HG03108 (cell line): ENCODE data around the gene ATP5ME.
A peak's percentile ranks its signal among the peaks of the same experiment; 100 is the strongest.
"Not testable (repeated sequence)": the region's sequence is repeated elsewhere in the genome, so short reads cannot be mapped to it uniquely, and the experiment has no call there.

Source experiments
- ATAC-seq: cut with Tn5 transposase; IDR thresholded peaks from one replicate; pipeline ENCODE4 v1.9.1; 2021; ENCODE audit warnings: moderate library complexity; ENCODE audit not compliant: unreplicated experiment

ATP5ME gene

GRCh38 chr4:705278-706082, 31.4 kb upstream of the ATP5ME start, which contains the start of gene PCGF3:
Gene PCGF3 (plus strand): TSS chr4:705832. CDS start chr4:733681, 27,849 bp downstream.
- peak; percentile 93 for ATAC-seq

DNA sequence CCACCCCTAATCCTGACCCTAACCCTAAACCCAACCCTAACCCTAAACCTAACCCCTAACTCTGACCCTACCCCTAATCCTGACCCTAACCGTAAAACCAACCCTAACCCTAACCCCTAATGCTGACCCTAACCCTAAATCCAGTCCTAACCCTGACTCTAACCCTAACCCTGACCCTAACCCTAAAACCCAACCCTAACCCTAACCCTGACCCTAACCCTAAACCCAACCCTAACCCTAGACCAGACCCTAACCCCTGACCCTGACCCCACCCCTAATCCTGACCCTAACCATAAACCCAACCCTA, 30.8 kb upstream of the ATP5ME start:
- ATAC-seq = no peak

DNA sequence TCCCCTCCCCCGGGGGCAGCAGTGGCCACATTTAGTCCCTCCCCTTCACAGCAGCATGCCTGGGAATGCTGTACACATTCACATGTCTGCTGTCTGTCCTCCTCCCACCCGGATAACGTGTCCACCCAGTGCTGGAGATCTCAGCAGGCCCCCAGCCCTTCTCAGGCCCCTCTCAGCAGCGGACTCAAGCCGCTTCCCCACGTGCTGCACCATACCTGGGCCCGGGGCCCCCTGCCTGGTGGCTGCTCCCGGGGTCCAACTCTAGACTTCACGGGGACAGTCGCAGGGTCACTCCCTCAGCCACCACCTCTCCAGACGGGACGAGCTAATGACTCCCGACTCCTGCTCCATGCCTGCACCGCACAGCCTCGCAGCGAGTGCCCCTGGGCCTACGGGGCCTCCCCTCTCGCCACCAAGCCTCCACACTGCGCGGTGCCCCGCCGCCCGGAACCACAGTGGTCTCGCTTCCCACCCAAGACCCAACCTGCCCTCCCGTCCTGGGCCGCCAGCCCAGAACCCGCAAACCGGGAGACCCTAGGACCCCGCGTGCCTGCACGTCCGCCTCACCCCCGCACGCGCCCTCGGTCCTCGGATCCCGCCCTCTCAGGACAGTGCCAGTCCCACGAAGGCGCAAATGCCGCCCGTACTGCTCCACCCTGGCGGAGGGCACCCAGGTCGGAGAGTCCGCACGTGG, 30.3 kb upstream of the ATP5ME start:
- no peak for ATAC-seq

- no peak for ATAC-seq
Measured at GRCh38 chr4:703336-704197, 29.5 kb upstream of the ATP5ME start.

DNA sequence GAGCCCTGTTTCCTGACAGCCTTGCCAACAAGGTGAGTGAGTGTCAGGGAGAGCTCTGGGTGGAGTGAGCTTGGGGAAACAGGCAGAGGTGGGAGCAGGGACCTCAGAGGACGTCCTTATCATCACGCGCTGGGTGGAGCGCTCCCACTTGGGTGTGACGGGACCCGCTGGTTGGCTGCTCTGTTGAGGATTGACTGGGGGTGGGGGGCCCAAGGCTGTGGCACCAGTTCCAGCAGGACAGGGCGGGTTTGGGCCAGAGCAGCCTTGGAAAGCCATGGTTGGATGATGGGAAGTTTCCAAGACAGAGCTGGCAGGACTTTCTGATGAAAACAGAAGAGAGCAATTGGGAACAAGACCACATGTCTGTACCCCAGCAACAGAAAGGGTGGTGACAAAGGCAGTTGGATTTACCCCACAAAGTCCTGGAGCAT, 28.6 kb upstream of the ATP5ME start:
- ATAC-seq = no peak

- ATAC-seq = no peak
Measured at GRCh38 chr4:700587-701264, 26.6 kb upstream of the ATP5ME start.

DNA sequence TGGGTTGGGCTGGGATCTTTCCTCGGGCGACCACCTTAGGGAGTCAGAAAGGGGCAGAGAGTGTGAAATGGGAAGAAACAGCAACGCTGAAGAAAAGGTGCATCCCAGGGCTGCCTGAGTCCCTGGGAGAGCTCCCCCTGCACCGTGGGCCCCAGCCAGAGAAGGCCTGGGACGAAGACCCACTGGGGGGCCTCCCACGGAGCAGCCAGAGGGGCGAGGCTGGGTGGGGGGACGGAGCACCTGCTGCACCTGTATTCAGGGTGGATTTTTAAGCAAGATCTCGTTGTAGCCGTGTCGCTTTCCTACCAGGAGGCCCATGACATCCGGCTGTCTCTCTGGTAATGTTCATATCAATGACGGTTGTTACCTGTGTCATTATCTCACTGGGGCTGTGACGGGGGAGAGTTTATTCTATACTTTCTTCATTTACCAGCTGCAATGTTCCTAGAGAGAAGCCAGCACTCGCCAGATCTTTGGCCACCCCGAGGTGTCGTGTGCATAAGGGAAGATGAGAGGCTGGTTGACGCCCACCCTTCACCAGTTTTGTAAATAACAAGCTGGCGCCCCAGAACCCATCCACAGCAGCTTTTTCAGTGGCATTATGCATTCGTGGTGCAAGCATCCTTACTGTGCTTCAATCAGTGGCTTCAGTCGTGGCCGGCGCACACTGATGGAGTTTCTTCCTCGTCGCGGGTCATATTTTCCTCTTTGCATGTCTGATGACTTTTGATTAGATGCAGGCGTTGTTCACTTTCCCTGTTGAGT, 25.9 kb upstream of the ATP5ME start:
- no peak for ATAC-seq

DNA sequence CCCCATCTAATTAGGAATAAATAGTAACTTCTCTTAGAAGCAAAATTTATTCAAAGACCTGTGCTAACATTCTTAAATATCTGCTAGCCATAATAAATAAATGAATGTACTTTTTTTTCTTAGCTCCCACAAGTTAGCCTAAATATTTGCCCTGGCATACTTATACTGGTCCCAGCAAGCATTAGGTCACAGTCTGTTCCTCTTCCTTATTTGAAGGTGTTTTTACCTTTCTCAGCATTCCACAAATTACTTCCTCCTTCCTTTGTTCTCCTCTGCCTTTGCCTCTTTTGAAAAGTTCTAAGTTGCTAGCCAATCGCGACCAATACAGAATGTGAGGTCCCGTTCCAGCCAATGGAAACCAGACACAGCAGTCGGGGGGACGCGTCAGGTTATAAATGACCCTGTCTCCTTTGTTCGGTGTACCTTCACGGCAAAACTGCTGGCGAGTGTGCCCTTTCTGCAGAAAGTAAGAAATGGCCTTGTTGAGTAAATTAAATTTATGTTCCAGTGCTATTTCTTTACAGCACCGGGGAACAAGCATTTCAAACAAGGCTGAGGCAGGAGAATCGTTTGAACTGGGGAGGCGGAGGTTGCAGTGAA, 20.4 kb upstream of the ATP5ME start:
- not testable (repeated sequence) for ATAC-seq

- ATAC-seq = no peak
Measured at GRCh38 chr4:692771-693554, 18.9 kb upstream of the ATP5ME start.

DNA sequence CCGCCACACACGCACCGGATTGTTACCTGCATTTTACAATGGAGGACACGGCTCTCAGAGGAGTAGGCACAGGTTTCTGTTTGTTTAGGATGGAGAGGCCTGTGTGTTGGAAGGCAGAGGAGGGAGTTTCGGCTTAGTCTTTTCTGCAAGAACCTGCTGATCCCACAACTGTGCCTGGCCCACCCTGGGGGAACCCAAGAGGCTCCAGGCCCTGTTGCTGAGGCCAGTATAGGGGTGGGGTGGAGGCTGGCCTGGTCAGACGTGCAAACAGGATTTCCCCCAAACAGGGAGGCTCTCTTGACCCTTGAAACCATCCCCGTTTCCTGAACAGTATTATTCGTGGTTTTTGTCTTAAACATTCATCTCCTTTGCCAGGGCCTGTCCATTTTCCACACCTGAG, 15.6 kb upstream of the ATP5ME start:
- no peak for ATAC-seq

GRCh38 chr4:688854-689681, 15.0 kb upstream of the ATP5ME start, which contains the start of gene SLC49A3:
Gene SLC49A3 (minus strand): TSS chr4:689151. CDS start chr4:689127, 24 bp downstream.
- ATAC-seq = no peak

DNA sequence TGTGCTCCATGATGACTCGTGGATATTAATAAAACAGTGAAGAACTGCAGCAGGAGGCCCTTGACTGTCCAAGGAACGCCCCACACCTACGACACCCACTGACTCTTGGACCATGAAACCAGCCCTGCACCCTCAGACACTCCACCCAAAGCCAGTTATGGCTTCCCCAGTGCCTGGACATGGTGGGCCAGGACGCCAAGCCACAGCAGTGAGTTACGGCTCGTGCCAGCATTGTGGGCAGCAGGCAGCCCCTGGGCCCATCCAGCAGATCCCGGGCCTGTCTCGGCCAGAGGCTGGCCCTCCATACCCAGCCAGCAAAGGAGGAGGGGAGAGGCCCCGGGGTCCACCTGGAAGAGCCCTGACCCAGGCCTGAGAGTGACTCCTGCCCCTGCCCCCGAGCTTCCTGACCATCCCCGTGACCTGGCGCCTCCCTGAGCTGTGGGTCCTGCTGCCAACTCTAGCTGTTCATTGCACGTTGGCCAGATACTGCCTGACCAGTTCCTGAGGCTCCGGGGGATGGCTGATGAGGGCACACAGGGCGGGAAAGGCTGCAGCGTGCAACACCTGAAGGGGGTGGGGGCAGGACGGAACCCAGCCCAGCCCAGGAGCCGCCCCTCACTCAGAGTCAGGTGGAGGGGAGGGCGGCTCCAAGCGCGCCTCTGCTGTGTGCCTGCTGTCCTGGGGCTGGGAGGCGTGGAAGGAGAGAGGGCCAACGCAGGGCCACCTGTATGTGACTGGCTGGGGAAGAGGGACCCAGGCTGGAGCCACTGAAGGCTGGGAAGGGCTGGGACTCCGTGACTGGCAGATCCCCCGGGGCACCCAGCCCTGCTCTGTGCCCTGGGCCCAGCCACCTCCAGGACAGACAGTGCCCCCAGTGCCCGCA, 14.1 kb upstream of the ATP5ME start:
- ATAC-seq = no peak

DNA sequence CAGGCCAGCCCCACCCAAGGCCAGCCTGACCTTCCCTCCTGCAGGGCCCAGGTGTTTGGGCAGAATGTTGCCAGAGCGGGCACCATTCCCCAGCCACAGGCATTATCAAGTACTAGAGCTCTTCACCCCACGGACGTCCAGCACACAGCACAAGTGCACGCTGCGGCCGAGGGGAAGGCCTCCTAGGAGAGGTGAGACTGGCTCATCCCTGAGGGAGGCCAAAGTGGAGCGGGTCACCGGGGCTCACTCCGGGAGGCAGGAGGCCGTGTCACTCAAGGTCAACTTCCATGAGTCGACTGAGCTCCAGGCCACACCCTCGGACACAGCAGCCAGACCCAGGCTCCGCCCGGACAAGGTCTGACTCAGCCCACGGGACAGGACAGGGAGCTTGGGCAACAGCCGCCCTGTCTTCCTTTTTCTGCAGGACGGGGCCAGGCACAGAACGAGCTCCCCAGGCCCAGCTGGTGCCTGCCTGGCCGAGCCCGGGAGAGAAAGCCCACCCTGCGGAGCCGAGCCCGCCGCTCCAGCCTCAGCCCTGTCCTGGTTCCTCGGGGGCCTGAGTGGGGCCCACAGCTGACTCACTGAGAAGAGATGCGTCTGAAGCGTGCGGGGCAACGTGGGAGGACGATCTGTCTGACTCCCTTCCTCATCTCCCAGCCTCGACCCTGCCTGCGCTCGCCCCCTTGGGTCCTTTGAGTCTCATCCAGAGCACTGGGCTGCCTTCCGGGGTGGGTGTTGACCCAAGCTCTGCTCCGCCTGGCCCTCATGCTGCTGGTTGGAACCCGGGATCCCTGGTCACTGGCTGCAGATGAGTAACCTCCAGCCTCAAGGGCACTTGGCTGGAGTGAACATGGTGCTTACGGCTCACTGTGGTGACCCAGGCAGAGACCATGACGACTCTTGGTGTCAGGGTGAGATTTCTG, 13.2 kb upstream of the ATP5ME start:
- no peak for ATAC-seq

- no peak for ATAC-seq
Measured at GRCh38 chr4:686413-687040, 12.5 kb upstream of the ATP5ME start.

- no peak for ATAC-seq
Measured at GRCh38 chr4:685679-686412, 11.8 kb upstream of the ATP5ME start.
